Measurements from ENCODE around the gene ZNF532.

DNA sequence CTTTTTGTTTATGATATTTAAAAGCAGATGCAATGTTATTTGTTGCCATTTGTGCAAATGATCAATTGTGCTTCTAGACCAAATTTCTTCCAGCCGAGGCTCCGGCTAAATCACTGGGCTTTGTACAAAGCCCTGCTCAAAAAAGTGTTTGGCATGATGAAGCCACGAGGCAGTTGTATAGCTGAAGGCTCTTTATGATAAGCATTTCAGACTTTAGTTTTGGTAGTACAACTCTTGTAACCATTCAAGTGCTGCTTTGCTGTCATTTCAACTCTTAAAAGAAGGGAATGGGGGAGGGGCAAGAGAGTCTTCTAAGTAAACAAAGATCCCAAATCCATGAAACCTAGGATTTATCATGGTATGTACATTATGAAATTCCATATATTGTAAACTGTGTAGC lies 3.3 kb upstream of the ZNF532 start:
- TF ChIP-seq, protein P1, sequence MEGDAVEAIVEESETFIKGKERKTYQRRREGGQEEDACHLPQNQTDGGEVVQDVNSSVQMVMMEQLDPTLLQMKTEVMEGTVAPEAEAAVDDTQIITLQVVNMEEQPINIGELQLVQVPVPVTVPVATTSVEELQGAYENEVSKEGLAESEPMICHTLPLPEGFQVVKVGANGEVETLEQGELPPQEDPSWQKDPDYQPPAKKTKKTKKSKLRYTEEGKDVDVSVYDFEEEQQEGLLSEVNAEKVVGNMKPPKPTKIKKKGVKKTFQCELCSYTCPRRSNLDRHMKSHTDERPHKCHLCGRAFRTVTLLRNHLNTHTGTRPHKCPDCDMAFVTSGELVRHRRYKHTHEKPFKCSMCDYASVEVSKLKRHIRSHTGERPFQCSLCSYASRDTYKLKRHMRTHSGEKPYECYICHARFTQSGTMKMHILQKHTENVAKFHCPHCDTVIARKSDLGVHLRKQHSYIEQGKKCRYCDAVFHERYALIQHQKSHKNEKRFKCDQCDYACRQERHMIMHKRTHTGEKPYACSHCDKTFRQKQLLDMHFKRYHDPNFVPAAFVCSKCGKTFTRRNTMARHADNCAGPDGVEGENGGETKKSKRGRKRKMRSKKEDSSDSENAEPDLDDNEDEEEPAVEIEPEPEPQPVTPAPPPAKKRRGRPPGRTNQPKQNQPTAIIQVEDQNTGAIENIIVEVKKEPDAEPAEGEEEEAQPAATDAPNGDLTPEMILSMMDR (IDR thresholded peaks at IDR 0.05): no peak
- no peak for TF ChIP-seq POLR2A (IDR thresholded peaks at IDR 0.05)

Data from heart left ventricle (tissue), 13 donors.